Keratinocyte (primary cell): ENCODE results near the gene PCDHB1. TPM values are rescaled to one million over a fixed set of nuclear protein-coding genes. Genes with fewer than 3 reads are reported as not detected.

ENCODE experiments used
- DNase-seq: peaks from one replicate; pipeline ENCODE4 v3.0.0-alpha.2; 2011; ENCODE audit warnings: low read depth, missing footprints, low spot score
- FAIRE-seq: peaks from 2 replicates; lab custom pipeline; 2011; peaks lifted over from hg19 to GRCh38; lab: Jason Lieb, UNC
- H2AFZ ChIP-seq: 2 replicates; pipeline ENCODE4 v1.6.0; 2012; ENCODE audit warnings: low read length, control low read depth, inconsistent platforms; ENCODE audit not compliant: control insufficient read depth
- H3K27ac ChIP-seq: 2 replicates; pipeline ENCODE4 v1.5.1; 2011; ENCODE audit warnings: low read length; ENCODE audit not compliant: control insufficient read depth, insufficient read depth
- H3K27me3 ChIP-seq: 3 replicates; pipeline ENCODE4 v1.6.0; 2011; ENCODE audit warnings: low read length; ENCODE audit not compliant: control insufficient read depth, insufficient read depth; ENCODE audit errors: extremely low read depth
- H3K36me3 ChIP-seq, 2 experiments: 2 replicates in 1 of 2; 3 replicates in 1 of 2; pipeline ENCODE4 v1.5.1; 2011; ENCODE audit warnings: low read length in 2 of 2, mild to moderate bottlenecking in 1 of 2; ENCODE audit not compliant: control insufficient read depth in 2 of 2, insufficient read depth in 2 of 2; ENCODE audit errors: extremely low read depth in 1 of 2
- H3K4me1 ChIP-seq: 3 replicates; pipeline ENCODE4 v1.5.1; 2011; ENCODE audit warnings: low read length; ENCODE audit not compliant: control insufficient read depth, insufficient read depth; ENCODE audit errors: extremely low read depth
- H3K4me2 ChIP-seq: 3 replicates; pipeline ENCODE4 v1.6.0; 2011; ENCODE audit warnings: low read depth, low read length; ENCODE audit not compliant: control insufficient read depth, insufficient read depth; ENCODE audit errors: extremely low read depth
- H3K4me3 ChIP-seq, 3 experiments: fragments of 200-600 bp in 1 of 3; sonication (generic) in 1 of 3; 2 replicates in 2 of 3; 3 replicates in 1 of 3; pipeline ENCODE4 v1.5.1; 2011 to 2016; ENCODE audit warnings: low read length in 3 of 3, mild to moderate bottlenecking in 3 of 3, control low read depth in 2 of 3, inconsistent platforms in 1 of 3, low read depth in 1 of 3, mixed read lengths in 1 of 3, mixed run types in 1 of 3, moderate library complexity in 1 of 3; ENCODE audit not compliant: control insufficient read depth in 2 of 3, insufficient read depth in 2 of 3; ENCODE audit errors: extremely low read depth in 1 of 3
- H3K79me2 ChIP-seq: 2 replicates; pipeline ENCODE4 v1.6.0; 2012; ENCODE audit warnings: low read length; ENCODE audit not compliant: control insufficient read depth, insufficient read depth
- H3K9ac ChIP-seq: 3 replicates; pipeline ENCODE4 v1.6.0; 2011; ENCODE audit warnings: low read length; ENCODE audit not compliant: control insufficient read depth, insufficient read depth; ENCODE audit errors: extremely low read depth
- H3K9me1 ChIP-seq: 3 replicates; pipeline ENCODE4 v1.6.0; 2011; ENCODE audit warnings: low read length; ENCODE audit not compliant: control insufficient read depth, insufficient read depth; ENCODE audit errors: extremely low read depth
- H3K9me3 ChIP-seq: 2 replicates; pipeline ENCODE4 v1.5.1; 2012; ENCODE audit warnings: low read depth, low read length; ENCODE audit not compliant: control insufficient read depth
- H4K20me1 ChIP-seq: 3 replicates; pipeline ENCODE4 v1.6.0; 2011; ENCODE audit warnings: low read length; ENCODE audit not compliant: control insufficient read depth, insufficient read depth; ENCODE audit errors: extremely low read depth
- CTCF ChIP-seq, 3 experiments: IDR thresholded peaks in 1 of 3; conservative IDR thresholded peaks in 1 of 3; optimal IDR thresholded peaks in 1 of 3; 2 replicates in 2 of 3; 3 replicates in 1 of 3; pipeline versions ENCODE3 to v1.5.1; 2011; ENCODE audit warnings: low read length in 3 of 3, mild to moderate bottlenecking in 3 of 3, moderate library complexity in 2 of 3, control low read depth in 1 of 3, inconsistent platforms in 1 of 3; ENCODE audit not compliant: insufficient read depth in 2 of 3; ENCODE audit errors: extremely low read depth in 1 of 3
- EZH2 ChIP-seq: IDR thresholded peaks from one replicate; pipeline ENCODE4 v1.6.1; 2012; ENCODE audit warnings: inconsistent platforms, mild to moderate bottlenecking, low read length, moderate library complexity
- dilution Hi-C: fragments of 300-500 bp; cut with MboI; formaldehyde crosslinking; loops from one replicate; pipeline ENCODE4 v1.7.0; 2020; ENCODE audit warnings: low sequenced_read_pairs; ENCODE audit not compliant: extremely low pct_ligation_motif_present
- polyA plus RNA-seq, 5 experiments: library from polyadenylated mRNA; depleted of rRNA in 3 of 5; stranded (reverse) in 3 of 5; stranded (forward) in 1 of 5; unstranded in 1 of 5; fragments of >200 nt; gene quantifications; 1 replicate in 1 of 5; 2 replicates in 3 of 5; 3 replicates in 1 of 5; pipeline versions ENCODE4 v1.2.1 to v1.2.3, GENCODE V29; 2011 to 2012; ENCODE audit warnings: missing spikeins in 2 of 5, low read depth in 1 of 5, low replicate concordance in 1 of 5

The PCDHB1 gene
- polyA plus RNA-seq, 1 donor (not counting 4 experiments of a cell fraction or from before 2014, with no cell fraction given): not detected

GRCh38 chr5:141040093-141040770 lies 10.9 kb upstream of the PCDHB1 start:
- H3K27me3 ChIP-seq: no peaks in the 10 kb centered on the region
- no peak for FAIRE-seq
- H3K79me2 ChIP-seq: no peaks in the 10 kb centered on the region
- H3K9me3 ChIP-seq: no peaks in the 10 kb centered on the region
- peak overlapping the region in 2 of 3 experiments; percentile 21 to 22 for H3K4me3 ChIP-seq
- TF ChIP-seq EZH2: no peak
- peak in 2 of 3 experiments; percentile 55 to 61 for TF ChIP-seq CTCF (optimal IDR thresholded peaks at IDR 0.05 in 1 of 3, IDR thresholded peaks at IDR 0.05 in 1 of 3, conservative IDR thresholded peaks at IDR 0.05 in 1 of 3; ENCODE audit: extremely low read depth in 1 of 3, insufficient read depth in 2 of 3, low read length in 3 of 3)
- no peaks in the 10 kb centered on the region for H3K4me1 ChIP-seq
- H2AFZ ChIP-seq: peak overlapping the region; percentile 32
- H3K4me2 ChIP-seq: peak overlapping the region; percentile 35
- DNase-seq: no peak
- no peaks in the 10 kb centered on the region for H3K36me3 ChIP-seq
- H4K20me1 ChIP-seq: no peaks in the 10 kb centered on the region
- dilution Hi-C loops: no loop called here
- no peaks in the 10 kb centered on the region for H3K9me1 ChIP-seq
- H3K9ac ChIP-seq: no peak overlapping the region
- no peak overlapping the region for H3K27ac ChIP-seq

- Histone ChIP-seq H3K9me3 (no peaks in the 10 kb centered on the region), H3K4me1 (no peaks in the 10 kb centered on the region), H3K27me3 (no peaks in the 10 kb centered on the region), H3K4me3 (peak overlapping the region in 1 of 3 experiments; percentile 22), H2AFZ (no peak overlapping the region), H3K9me1 (no peaks in the 10 kb centered on the region), H3K79me2 (no peaks in the 10 kb centered on the region), H3K4me2 (peak overlapping the region; percentile 30), H3K9ac (no peak overlapping the region), H4K20me1 (no peaks in the 10 kb centered on the region), H3K27ac (no peak overlapping the region), H3K36me3 (no peaks in the 10 kb centered on the region)
- dilution Hi-C loops: no loop called here
- FAIRE-seq: peak; percentile 17
- TF ChIP-seq CTCF (optimal IDR thresholded peaks at IDR 0.05 in 1 of 3, IDR thresholded peaks at IDR 0.05 in 1 of 3, conservative IDR thresholded peaks at IDR 0.05 in 1 of 3; ENCODE audit: extremely low read depth in 1 of 3, insufficient read depth in 2 of 3, low read length in 3 of 3) (peak; percentile 50 to 64 (median 55)), EZH2 (no peak)
- DNase-seq: peak; percentile 19
Measured at GRCh38 chr5:141040771-141041426, 10.3 kb upstream of the PCDHB1 start.
